Activated CD4-positive, alpha-beta T cell treated with anti-CD3 and anti-CD28 coated beads, Interleukin-2, amount 50 U/mL, for 48 hours (primary cell): ENCODE data around the gene PXT1.

ENCODE experiments used
- DNase-seq, 2 experiments: peaks; one replicate each; pipeline ENCODE4 v3.0.0-alpha.2; 2020

The PXT1 gene

GRCh38 chr6:36343109-36343680 is 99.5 kb downstream of the PXT1 start:
- DNase-seq, result no peak

GRCh38 chr6:36340618-36341454 is 101.8 kb downstream of the PXT1 start:
- DNase-seq, result peak; percentile 78 to 84
